GM18909 (cell line): Measurements from ENCODE around the gene RDH13.
"Not testable (repeated sequence)": the region's sequence is repeated elsewhere in the genome, so short reads cannot be mapped to it uniquely, and the experiment has no call there.

ENCODE experiments used
- ATAC-seq: cut with Tn5 transposase; IDR thresholded peaks from one replicate; pipeline ENCODE4 v1.9.1; 2021; ENCODE audit warnings: mild to moderate bottlenecking; ENCODE audit not compliant: unreplicated experiment, poor library complexity

RDH13 gene

GRCh38 chr19:55027472-55028337, 35.2 kb downstream of the RDH13 start:
- ATAC-seq = no peak

GRCh38 chr19:55027140-55027471, 35.8 kb downstream of the RDH13 start:
- ATAC-seq = not testable (repeated sequence)

DNA sequence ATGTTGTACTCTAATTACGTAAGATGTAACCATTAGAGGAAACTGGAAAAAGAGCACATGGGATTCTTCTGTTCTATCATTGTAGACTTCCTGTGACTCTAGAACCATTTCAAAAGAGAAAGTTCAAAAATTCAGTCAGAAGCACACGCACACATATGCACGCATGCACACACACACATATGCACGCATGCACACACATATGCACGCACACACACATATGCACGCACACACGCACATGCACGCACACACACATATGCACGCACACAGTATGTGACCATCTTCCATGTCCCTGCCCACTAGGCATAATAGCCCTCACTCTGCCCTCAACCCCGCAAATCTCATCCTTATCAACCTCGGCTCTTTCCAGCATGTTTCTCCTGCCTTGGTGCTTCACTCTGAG, 38.8 kb downstream of the RDH13 start:
- ATAC-seq = no peak

DNA sequence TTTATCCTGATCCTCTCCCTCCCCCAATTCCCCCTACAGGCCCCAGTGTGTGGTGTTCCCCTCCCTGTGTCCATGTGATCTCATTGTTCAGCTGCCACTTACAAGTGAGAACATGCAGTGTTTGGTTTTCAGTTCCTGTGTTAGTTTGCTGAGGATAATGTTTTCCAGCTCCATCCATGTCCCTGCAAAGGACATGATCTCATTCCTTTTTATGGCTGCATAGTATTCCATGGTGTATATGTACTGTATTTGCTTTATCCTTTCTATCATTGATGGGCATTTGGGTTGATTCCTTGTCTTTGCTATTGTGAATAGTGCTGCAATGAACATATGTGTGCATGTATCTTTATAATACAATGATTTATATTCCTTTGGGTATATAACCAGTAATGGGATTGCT, 42.6 kb downstream of the RDH13 start:
- not testable (repeated sequence) for ATAC-seq

- ATAC-seq = no peak
Measured at GRCh38 chr19:55018633-55019032, 44.3 kb downstream of the RDH13 start.

GRCh38 chr19:55018216-55018615, 44.7 kb downstream of the RDH13 start:
- no peak for ATAC-seq

DNA sequence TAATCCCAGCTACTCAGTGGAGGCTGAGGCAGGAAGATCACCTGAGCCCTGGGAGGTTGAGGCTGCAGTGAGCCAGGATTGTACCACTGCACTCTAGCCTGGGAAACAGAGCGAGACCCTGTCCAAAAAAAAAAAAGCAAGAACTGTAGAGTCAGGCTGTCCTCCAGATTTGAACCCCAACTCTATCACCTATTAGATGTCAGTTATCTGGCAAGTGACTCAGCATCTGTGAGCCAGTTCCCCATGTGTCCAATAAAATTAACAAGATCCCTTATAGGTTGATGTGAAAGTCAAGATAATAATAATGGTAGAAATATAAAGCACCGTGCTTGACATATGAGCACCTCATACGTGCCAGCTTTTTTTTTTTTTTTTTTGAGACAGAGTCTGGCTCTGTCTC, 46.9 kb downstream of the RDH13 start:
- ATAC-seq = no peak

- no peak for ATAC-seq
Measured at GRCh38 chr19:55015126-55015525, 47.8 kb downstream of the RDH13 start.

DNA sequence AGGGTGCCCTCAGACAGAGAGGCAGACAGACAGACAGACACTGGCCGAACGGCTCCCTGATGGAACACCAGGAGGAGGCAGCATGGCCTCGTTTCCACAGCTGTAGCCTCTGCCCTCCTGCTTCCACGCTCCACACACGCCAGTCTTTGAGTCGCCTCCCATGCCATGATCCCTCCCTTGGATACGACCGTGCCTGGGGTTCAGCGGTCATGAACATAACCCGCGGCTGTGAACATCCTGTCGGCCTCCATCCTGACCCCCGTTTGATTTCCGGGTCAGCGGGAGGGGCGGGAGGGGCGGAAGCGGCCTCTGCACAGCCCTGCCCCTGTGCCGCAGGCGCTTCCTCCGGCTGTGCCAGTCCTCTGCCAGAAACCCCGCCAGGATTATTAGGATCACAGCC, 48.2 kb downstream of the RDH13 start:
- ATAC-seq = no peak

- ATAC-seq = no peak
Measured at GRCh38 chr19:55013596-55013995, 49.4 kb downstream of the RDH13 start.

DNA sequence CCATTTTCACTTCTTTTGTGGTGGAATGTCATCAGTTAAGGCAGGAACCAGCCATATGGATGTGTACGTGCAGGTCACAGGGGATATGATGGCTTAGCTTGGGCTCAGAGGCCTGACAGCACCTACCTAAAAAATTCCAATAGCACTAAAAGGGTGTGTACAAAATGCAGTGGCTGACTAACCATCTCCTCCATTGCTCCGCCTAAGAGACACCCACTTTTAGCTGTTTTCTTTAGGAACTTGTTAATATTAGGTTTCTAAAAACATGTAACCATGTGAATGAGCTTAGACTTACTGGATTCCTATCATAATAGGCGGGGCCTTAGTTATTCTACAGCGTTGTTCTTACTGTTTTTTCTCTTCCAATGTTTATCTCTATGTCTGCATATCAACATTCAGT, 50.6 kb downstream of the RDH13 start:
- no peak for ATAC-seq

DNA sequence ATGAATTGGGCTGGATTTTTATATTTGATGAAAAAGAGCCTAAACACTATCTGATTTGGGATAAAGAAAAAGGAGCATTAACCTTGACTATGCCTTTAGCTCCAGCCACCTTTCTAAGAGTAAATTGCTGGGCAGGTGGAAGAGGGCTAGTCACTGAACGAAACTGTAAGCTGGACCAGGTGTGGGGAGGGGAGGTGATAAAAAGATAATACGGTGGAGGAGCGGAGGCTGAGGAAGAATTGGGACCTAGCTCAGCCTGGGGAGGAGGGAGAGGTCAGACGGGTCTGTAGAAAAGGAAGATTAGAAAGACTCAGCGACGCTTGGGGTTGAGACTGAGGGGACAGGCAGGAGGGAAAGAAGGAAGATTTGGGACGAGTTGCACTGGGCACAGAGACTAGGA, 52.4 kb downstream of the RDH13 start:
- ATAC-seq = not testable (repeated sequence)

DNA sequence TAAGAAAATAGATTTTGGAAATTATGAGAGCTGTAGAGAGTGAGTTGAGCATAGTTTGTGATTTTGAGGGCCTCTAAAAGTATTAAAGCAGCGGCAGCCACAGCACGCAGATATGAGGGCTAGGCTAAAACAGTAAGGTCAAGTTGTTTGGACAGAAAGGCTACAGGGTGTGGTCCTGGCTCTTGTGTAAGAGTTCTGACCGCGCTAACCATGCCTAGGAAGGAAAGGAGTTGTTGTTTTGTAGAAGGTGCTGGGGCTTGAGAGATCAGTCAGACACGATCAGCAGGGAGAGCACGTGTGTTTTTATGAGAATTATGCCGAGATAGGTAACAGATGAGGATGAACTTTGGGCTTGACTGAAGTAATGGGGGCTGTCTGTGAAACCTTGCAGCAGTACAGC, 54.2 kb downstream of the RDH13 start:
- not testable (repeated sequence) for ATAC-seq

GRCh38 chr19:55008189-55008588, 54.8 kb downstream of the RDH13 start:
- not testable (repeated sequence) for ATAC-seq

GRCh38 chr19:55007537-55007936, 55.4 kb downstream of the RDH13 start:
- not testable (repeated sequence) for ATAC-seq

DNA sequence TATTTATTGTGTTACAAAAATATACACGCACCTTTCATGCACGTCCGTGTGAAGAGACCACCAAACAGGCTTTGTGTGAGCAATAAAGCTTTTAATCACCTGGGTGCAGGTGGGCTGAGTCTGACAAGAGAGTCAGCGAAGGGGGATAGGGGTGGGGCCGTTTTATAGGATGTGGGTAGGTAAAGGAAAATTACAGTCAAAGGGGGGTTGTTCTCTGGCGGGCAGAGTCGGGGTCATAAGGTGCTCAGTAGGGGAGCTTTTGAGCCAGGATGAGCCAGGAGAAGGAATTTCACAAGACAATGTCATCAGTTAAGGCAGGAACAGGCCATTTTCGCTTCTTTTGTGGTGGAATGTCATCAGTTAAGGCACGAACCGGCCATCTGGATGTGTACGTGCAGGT, 56.2 kb downstream of the RDH13 start:
- ATAC-seq = not testable (repeated sequence)

- ATAC-seq = peak; percentile 87
Measured at GRCh38 chr19:55005684-55006488, 57.1 kb downstream of the RDH13 start.

DNA sequence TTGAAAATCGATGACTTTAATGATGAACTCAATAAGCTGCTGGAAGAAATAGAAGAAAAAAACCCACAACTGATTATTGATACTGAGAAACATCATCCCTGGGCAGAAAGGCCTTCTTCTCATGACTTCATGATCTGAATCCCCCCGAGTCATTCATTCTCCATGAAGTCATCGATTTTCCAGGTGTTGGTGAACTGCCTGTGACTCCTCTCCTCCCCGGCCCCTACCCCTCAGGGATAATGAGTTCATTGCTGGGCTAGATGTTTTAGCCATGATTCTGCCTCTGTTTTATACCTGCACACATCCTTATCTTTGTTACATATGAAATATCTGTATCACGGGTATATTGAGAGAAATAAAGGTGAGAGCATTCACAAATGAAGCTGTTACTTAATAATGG, 62.2 kb downstream of the RDH13 start:
- no peak for ATAC-seq

- not testable (repeated sequence) for ATAC-seq
Measured at GRCh38 chr19:54998751-54999239, 64.2 kb downstream of the RDH13 start.

DNA sequence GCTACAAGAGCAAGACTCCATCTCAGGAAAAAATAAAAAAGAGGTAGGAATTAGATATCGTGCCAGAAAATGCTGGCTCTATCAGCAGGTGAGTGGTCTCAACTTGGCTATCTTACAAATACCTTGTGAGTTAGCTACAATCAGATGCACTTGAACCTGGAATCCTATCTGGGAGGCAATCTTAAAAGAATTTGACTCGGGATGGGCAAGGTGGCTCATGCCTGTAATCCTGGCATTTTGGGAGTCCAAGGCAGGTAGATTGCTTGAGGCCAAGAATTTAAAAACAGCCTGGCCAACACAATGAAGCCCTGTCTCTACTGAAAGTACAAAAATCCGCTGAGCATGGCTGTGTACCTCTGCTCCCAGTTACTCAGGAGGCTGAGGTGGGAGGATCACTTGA, 67.4 kb downstream of the RDH13 start:
- ATAC-seq = no peak
